GM23338 (cell line): ENCODE data around the gene PLA1A. TPM values are rescaled to one million over a fixed set of nuclear protein-coding genes. Genes with fewer than 3 reads are reported as not detected.

Experiments used
- ATAC-seq: fragments of 200-7000 bp; cut with Tn5 transposase; 3 replicates; pipeline ENCODE4 v1.9.1; 2020
- DNase-seq: peaks from one replicate; pipeline ENCODE4 v3.0.0-alpha.2; 2015; ENCODE audit warnings: low spot score
- H2AFZ ChIP-seq: fragments of 200-600 bp; sonication (generic); 2 replicates; pipeline ENCODE4 v1.8.0; 2016; ENCODE audit warnings: antibody characterized with exemption, mild to moderate bottlenecking, moderate library complexity
- H3F3A ChIP-seq: fragments of 200-600 bp; sonication (generic); replicated peaks from 2 replicates; pipeline ENCODE4 v1.8.0; 2017; ENCODE audit warnings: antibody characterized with exemption, mixed run types, low read depth
- H3K27ac ChIP-seq: fragments of 200-600 bp; sonication (generic); 2 replicates; pipeline ENCODE4 v1.6.1; 2016; ENCODE audit warnings: low read depth
- H3K27me3 ChIP-seq: fragments of 200-600 bp; sonication (generic); 2 replicates; pipeline ENCODE4 v1.8.0; 2016; ENCODE audit warnings: mild to moderate bottlenecking, mixed run types, moderate library complexity; ENCODE audit not compliant: insufficient read depth
- H3K36me3 ChIP-seq: fragments of 200-600 bp; sonication (generic); 2 replicates; pipeline ENCODE4 v1.8.0; 2016; ENCODE audit warnings: mild to moderate bottlenecking; ENCODE audit not compliant: insufficient read depth
- H3K4me1 ChIP-seq: fragments of 200-600 bp; sonication (generic); 2 replicates; pipeline ENCODE4 v1.8.0; 2016; ENCODE audit warnings: mild to moderate bottlenecking, moderate library complexity; ENCODE audit not compliant: insufficient read depth
- H3K4me2 ChIP-seq: fragments of 200-600 bp; sonication (generic); 2 replicates; pipeline ENCODE4 v1.7.1; 2017; ENCODE audit warnings: mixed run types
- H3K4me3 ChIP-seq: fragments of 200-600 bp; sonication (generic); 2 replicates; pipeline ENCODE4 v1.6.1; 2016; ENCODE audit warnings: mixed run types
- H3K79me2 ChIP-seq: fragments of 200-600 bp; sonication (generic); replicated peaks from 2 replicates; pipeline ENCODE4 v1.8.0; 2017; ENCODE audit warnings: mild to moderate bottlenecking; ENCODE audit not compliant: insufficient read depth
- H3K9me2 ChIP-seq: fragments of 200-600 bp; sonication (generic); 2 replicates; pipeline ENCODE4 v1.8.0; 2017; ENCODE audit not compliant: insufficient read depth
- H4K20me1 ChIP-seq: fragments of 200-600 bp; sonication (generic); replicated peaks from 2 replicates; pipeline ENCODE4 v1.8.0; 2017; ENCODE audit warnings: mild to moderate bottlenecking; ENCODE audit not compliant: insufficient read depth
- H3K27ac Mint-ChIP-seq: 2 replicates; pipeline ENCODE4 v1.8.0; 2020; ENCODE audit warnings: inconsistent platforms, mild to moderate bottlenecking, moderate library complexity, mixed read lengths
- H3K27me3 Mint-ChIP-seq: 3 replicates; pipeline ENCODE4 v1.8.0; 2022; ENCODE audit warnings: low read depth, mild to moderate bottlenecking, moderate library complexity, mixed read lengths, inconsistent platforms; ENCODE audit not compliant: insufficient read depth, poor library complexity
- H3K36me3 Mint-ChIP-seq: 3 replicates; pipeline ENCODE4 v1.8.0; 2021; ENCODE audit warnings: low read depth, mild to moderate bottlenecking, inconsistent platforms, moderate library complexity, mixed read lengths
- H3K4me1 Mint-ChIP-seq: 3 replicates; pipeline ENCODE4 v1.8.0; 2020; ENCODE audit warnings: mild to moderate bottlenecking, inconsistent platforms, mixed read lengths
- H3K4me3 Mint-ChIP-seq: 3 replicates; pipeline ENCODE4 v1.8.0; 2021; ENCODE audit warnings: moderate library complexity, mild to moderate bottlenecking, inconsistent platforms, mixed read lengths
- H3K9me3 Mint-ChIP-seq: 3 replicates; pipeline ENCODE4 v1.8.0; 2020; ENCODE audit warnings: moderate library complexity, mild to moderate bottlenecking, inconsistent platforms, mixed read lengths
- CREB1 ChIP-seq: fragments of 250-450 bp; sonication (Bioruptor Pico); IDR thresholded peaks from 2 replicates; pipeline ENCODE4 v1.5.0; 2020; ENCODE audit warnings: low read depth, mild to moderate bottlenecking, moderate library complexity
- EZH2 ChIP-seq: fragments of 200-600 bp; sonication (generic); IDR thresholded peaks from one replicate; pipeline ENCODE4 v1.8.0; 2017; ENCODE audit warnings: antibody characterized with exemption, mild to moderate bottlenecking, low read depth; ENCODE audit not compliant: unreplicated experiment
- EZH2phosphoT487 ChIP-seq: fragments of 200-600 bp; sonication (generic); IDR thresholded peaks from one replicate; pipeline ENCODE4 v1.8.1; 2018; ENCODE audit warnings: antibody characterized with exemption; ENCODE audit not compliant: unreplicated experiment
- JUNB ChIP-seq: IDR thresholded peaks from one replicate; pipeline ENCODE4 v1.6.1; 2016; ENCODE audit warnings: antibody characterized with exemption; ENCODE audit not compliant: unreplicated experiment
- NANOG ChIP-seq: IDR thresholded peaks from 2 replicates; pipeline ENCODE4 v1.6.1; 2016; ENCODE audit warnings: antibody characterized with exemption, borderline replicate concordance
- POLR2AphosphoS5 ChIP-seq: IDR thresholded peaks from 2 replicates; pipeline ENCODE4 v1.6.1; 2016; ENCODE audit warnings: antibody characterized with exemption, low read depth
- STAT1 ChIP-seq: IDR thresholded peaks from one replicate; pipeline ENCODE4 v1.6.1; 2016; ENCODE audit warnings: antibody characterized with exemption; ENCODE audit not compliant: unreplicated experiment
- ZNF114 ChIP-seq: fragments of 250-450 bp; sonication (Bioruptor Pico); IDR thresholded peaks from 2 replicates; pipeline ENCODE4 v1.5.0; 2020; ENCODE audit warnings: mild to moderate bottlenecking, moderate library complexity
- ZNF331 ChIP-seq: fragments of 250-450 bp; sonication (Bioruptor Pico); IDR thresholded peaks from 2 replicates; pipeline ENCODE4 v1.5.0; 2020; ENCODE audit warnings: low read depth, mild to moderate bottlenecking, moderate library complexity
- polyA plus RNA-seq: library from polyadenylated mRNA; unstranded; fragments of >200 nt; fragmentation: Nextera tagmentation; extraction: Ambion mirVana; gene quantifications from 2 replicates; pipeline ENCODE4 v1.2.1, GENCODE V29; 2016
- total RNA-seq: library from RNA; depleted of rRNA; stranded (reverse); fragments of >200 nt; shearing (Covaris generic); gene quantifications from 2 replicates; pipeline ENCODE4 v1.2.3, GENCODE V29; 2014
- TF ChIP-seq, protein P1 (sequence below): IDR thresholded peaks from 2 replicates; pipeline ENCODE4 v1.6.1; 2016; ENCODE audit warnings: antibody characterized with exemption
- TF ChIP-seq, protein P2 (sequence below): fragments of 250-450 bp; sonication (Bioruptor Pico); IDR thresholded peaks from 2 replicates; pipeline ENCODE4 v1.5.0; 2020; ENCODE audit warnings: mild to moderate bottlenecking, moderate library complexity
- TF ChIP-seq, protein P3 (sequence below), 2 experiments: fragments of 200-600 bp in 1 of 2; sonication (generic) in 1 of 2; conservative IDR thresholded peaks; 2 replicates each; pipeline versions ENCODE4 v1.5.1 to v1.6.1; 2016 to 2017; ENCODE audit warnings: antibody characterized with exemption in 2 of 2, low read depth in 2 of 2, mild to moderate bottlenecking in 2 of 2, moderate library complexity in 1 of 2
- TF ChIP-seq, protein P4 (sequence below): IDR thresholded peaks from one replicate; pipeline ENCODE4 v1.6.1; 2018; ENCODE audit warnings: antibody characterized with exemption; ENCODE audit not compliant: unreplicated experiment

PLA1A gene
- total and polyA plus RNA-seq, 2 experiments from 2014 or later, result not detected

DNA sequence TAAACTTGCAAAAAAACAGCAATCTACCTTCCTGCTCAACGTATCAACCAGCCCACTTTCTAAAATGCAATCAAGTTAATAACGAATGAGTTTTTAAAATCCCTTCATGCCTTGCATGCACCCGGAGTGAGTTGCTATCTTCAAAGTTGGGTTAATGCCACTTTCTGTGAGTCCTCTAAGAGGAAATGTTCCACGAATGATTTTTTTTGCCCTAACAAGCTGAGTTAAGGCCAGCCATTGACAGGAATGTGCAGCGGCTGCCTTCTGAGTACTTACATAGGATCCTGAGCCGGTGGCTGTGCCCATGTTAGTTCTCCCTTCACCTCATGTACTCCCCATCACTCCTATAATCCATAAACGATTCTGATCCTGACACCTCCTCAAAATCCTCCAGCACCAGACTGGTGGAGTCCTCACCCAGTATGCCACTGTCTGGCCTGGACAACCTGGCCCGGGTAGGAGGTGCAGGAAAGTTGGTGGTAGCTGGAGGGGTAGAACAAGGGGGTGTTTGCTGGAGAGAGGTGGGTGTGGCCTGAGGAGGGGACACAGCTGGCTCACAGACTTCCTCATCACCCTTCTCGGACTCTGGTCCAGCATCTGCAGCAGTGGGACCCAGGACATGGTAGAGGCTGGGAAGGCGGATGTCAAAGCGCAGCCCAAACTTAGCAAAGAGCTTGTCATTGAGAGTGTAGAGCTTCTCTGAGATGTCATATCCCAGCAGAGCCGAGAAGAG, 50.3 kb downstream of the PLA1A start:
- no peaks in the 10 kb centered on the region for H3K27me3 Mint-ChIP-seq
- H3K4me3 Mint-ChIP-seq, result no peak overlapping the region
- H3K36me3 Mint-ChIP-seq, result no peaks in the 10 kb centered on the region
- TF ChIP-seq, protein P1, sequence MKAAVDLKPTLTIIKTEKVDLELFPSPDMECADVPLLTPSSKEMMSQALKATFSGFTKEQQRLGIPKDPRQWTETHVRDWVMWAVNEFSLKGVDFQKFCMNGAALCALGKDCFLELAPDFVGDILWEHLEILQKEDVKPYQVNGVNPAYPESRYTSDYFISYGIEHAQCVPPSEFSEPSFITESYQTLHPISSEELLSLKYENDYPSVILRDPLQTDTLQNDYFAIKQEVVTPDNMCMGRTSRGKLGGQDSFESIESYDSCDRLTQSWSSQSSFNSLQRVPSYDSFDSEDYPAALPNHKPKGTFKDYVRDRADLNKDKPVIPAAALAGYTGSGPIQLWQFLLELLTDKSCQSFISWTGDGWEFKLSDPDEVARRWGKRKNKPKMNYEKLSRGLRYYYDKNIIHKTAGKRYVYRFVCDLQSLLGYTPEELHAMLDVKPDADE, result no peak
- TF ChIP-seq, protein P2, sequence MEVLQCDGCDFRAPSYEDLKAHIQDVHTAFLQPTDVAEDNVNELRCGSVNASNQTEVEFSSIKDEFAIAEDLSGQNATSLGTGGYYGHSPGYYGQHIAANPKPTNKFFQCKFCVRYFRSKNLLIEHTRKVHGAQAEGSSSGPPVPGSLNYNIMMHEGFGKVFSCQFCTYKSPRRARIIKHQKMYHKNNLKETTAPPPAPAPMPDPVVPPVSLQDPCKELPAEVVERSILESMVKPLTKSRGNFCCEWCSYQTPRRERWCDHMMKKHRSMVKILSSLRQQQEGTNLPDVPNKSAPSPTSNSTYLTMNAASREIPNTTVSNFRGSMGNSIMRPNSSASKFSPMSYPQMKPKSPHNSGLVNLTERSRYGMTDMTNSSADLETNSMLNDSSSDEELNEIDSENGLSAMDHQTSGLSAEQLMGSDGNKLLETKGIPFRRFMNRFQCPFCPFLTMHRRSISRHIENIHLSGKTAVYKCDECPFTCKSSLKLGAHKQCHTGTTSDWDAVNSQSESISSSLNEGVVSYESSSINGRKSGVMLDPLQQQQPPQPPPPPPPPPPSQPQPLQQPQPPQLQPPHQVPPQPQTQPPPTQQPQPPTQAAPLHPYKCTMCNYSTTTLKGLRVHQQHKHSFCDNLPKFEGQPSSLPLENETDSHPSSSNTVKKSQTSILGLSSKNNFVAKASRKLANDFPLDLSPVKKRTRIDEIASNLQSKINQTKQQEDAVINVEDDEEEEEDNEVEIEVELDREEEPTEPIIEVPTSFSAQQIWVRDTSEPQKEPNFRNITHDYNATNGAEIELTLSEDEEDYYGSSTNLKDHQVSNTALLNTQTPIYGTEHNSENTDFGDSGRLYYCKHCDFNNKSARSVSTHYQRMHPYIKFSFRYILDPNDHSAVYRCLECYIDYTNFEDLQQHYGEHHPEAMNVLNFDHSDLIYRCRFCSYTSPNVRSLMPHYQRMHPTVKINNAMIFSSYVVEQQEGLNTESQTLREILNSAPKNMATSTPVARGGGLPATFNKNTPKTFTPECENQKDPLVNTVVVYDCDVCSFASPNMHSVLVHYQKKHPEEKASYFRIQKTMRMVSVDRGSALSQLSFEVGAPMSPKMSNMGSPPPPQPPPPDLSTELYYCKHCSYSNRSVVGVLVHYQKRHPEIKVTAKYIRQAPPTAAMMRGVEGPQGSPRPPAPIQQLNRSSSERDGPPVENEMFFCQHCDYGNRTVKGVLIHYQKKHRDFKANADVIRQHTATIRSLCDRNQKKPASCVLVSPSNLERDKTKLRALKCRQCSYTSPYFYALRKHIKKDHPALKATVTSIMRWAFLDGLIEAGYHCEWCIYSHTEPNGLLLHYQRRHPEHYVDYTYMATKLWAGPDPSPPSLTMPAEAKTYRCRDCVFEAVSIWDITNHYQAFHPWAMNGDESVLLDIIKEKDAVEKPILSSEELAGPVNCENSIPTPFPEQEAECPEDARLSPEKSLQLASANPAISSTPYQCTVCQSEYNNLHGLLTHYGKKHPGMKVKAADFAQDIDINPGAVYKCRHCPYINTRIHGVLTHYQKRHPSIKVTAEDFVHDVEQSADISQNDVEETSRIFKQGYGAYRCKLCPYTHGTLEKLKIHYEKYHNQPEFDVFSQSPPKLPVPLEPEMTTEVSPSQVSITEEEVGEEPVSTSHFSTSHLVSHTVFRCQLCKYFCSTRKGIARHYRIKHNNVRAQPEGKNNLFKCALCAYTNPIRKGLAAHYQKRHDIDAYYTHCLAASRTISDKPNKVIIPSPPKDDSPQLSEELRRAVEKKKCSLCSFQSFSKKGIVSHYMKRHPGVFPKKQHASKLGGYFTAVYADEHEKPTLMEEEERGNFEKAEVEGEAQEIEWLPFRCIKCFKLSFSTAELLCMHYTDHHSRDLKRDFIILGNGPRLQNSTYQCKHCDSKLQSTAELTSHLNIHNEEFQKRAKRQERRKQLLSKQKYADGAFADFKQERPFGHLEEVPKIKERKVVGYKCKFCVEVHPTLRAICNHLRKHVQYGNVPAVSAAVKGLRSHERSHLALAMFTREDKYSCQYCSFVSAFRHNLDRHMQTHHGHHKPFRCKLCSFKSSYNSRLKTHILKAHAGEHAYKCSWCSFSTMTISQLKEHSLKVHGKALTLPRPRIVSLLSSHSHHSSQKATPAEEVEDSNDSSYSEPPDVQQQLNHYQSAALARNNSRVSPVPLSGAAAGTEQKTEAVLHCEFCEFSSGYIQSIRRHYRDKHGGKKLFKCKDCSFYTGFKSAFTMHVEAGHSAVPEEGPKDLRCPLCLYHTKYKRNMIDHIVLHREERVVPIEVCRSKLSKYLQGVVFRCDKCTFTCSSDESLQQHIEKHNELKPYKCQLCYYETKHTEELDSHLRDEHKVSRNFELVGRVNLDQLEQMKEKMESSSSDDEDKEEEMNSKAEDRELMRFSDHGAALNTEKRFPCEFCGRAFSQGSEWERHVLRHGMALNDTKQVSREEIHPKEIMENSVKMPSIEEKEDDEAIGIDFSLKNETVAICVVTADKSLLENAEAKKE, result no peak
- TF ChIP-seq CREB1, result no peak
- no peak for TF ChIP-seq JUNB
- TF ChIP-seq EZH2, result no peak
- TF ChIP-seq, protein P3, sequence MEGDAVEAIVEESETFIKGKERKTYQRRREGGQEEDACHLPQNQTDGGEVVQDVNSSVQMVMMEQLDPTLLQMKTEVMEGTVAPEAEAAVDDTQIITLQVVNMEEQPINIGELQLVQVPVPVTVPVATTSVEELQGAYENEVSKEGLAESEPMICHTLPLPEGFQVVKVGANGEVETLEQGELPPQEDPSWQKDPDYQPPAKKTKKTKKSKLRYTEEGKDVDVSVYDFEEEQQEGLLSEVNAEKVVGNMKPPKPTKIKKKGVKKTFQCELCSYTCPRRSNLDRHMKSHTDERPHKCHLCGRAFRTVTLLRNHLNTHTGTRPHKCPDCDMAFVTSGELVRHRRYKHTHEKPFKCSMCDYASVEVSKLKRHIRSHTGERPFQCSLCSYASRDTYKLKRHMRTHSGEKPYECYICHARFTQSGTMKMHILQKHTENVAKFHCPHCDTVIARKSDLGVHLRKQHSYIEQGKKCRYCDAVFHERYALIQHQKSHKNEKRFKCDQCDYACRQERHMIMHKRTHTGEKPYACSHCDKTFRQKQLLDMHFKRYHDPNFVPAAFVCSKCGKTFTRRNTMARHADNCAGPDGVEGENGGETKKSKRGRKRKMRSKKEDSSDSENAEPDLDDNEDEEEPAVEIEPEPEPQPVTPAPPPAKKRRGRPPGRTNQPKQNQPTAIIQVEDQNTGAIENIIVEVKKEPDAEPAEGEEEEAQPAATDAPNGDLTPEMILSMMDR (conservative IDR thresholded peaks at IDR 0.05; ENCODE audit: low read depth in 2 of 2), result no peak
- no peak for TF ChIP-seq POLR2AphosphoS5
- TF ChIP-seq NANOG, result no peak
- no peak for TF ChIP-seq STAT1
- TF ChIP-seq ZNF114, result no peak
- no peak for TF ChIP-seq EZH2phosphoT487
- TF ChIP-seq, protein P4, sequence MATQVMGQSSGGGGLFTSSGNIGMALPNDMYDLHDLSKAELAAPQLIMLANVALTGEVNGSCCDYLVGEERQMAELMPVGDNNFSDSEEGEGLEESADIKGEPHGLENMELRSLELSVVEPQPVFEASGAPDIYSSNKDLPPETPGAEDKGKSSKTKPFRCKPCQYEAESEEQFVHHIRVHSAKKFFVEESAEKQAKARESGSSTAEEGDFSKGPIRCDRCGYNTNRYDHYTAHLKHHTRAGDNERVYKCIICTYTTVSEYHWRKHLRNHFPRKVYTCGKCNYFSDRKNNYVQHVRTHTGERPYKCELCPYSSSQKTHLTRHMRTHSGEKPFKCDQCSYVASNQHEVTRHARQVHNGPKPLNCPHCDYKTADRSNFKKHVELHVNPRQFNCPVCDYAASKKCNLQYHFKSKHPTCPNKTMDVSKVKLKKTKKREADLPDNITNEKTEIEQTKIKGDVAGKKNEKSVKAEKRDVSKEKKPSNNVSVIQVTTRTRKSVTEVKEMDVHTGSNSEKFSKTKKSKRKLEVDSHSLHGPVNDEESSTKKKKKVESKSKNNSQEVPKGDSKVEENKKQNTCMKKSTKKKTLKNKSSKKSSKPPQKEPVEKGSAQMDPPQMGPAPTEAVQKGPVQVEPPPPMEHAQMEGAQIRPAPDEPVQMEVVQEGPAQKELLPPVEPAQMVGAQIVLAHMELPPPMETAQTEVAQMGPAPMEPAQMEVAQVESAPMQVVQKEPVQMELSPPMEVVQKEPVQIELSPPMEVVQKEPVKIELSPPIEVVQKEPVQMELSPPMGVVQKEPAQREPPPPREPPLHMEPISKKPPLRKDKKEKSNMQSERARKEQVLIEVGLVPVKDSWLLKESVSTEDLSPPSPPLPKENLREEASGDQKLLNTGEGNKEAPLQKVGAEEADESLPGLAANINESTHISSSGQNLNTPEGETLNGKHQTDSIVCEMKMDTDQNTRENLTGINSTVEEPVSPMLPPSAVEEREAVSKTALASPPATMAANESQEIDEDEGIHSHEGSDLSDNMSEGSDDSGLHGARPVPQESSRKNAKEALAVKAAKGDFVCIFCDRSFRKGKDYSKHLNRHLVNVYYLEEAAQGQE, result no peak
- no peak for TF ChIP-seq ZNF331
- H4K20me1 ChIP-seq, result no peaks in the 10 kb centered on the region
- H3K9me3 Mint-ChIP-seq, result no peaks in the 10 kb centered on the region
- no peak overlapping the region for H3K27ac ChIP-seq
- no peak overlapping the region; the same call in 1 of the 2 replicates for H3K27ac Mint-ChIP-seq
- H3K27me3 ChIP-seq, result no peaks in the 10 kb centered on the region
- H3K36me3 ChIP-seq, result no peaks in the 10 kb centered on the region
- H3K79me2 ChIP-seq, result no peaks in the 10 kb centered on the region
- DNase-seq, result no peak
- peaks cover 24% of the 10 kb centered on the region for H3K4me1 Mint-ChIP-seq
- 0 out of 3 replicates have a peak, but pooled peaks have one; percentile 26 for ATAC-seq
- peak overlapping the region; percentile 82; the same call in 1 of the 2 replicates for H2AFZ ChIP-seq
- H3K4me3 ChIP-seq, result no peak overlapping the region
- peaks cover 21% of the 10 kb centered on the region for H3K4me1 ChIP-seq
- no peaks in the 10 kb centered on the region for H3F3A ChIP-seq
- H3K4me2 ChIP-seq, result peak overlapping the region; percentile 61
- peaks cover 6% of the 10 kb centered on the region; the same call in 1 of the 2 replicates for H3K9me2 ChIP-seq
